ENCODE measurements around the gene TCF12. TPM values are rescaled to one million over a fixed set of nuclear protein-coding genes. Genes with fewer than 3 reads are reported as not detected.
"Not testable (repeated sequence)": the region's sequence is repeated elsewhere in the genome, so short reads cannot be mapped to it uniquely, and the experiment has no call there.

The TCF12 gene
- total RNA-seq, 6 experiments from 2014 or later = 106 to 200 (median 149) TPM

DNA sequence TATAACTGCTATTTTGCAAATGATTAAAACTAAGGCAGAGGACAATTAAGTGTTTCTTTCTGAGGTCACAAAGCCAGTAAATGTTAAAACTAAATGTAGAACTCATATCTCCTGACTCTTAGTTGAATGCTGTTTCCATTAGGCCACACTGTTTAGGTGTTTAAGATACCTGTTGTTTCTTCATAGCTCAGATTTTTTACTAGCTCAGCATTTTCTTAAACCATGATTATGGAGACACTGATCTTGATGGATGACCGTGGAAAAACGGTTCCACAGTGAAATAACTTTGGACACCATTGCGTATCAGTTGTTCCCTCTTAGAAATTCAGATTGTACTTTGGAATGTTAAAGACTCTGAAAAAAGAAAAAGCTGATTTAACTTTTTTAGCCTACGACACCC, 177.5 kb downstream of the TCF12 start:
- Mint-ChIP-seq H3K27me3 (ENCODE audit: insufficient read depth) (no peaks in the 10 kb centered on the region), H3K36me3 (ENCODE audit: low read depth) (peaks cover 32% of the 10 kb centered on the region), H3K27ac (no peak overlapping the region), H3K9me3 (no peaks in the 10 kb centered on the region), H3K4me3 (no peak overlapping the region), H3K4me1 (ENCODE audit: low read depth) (peaks cover 20% of the 10 kb centered on the region)
- TF ChIP-seq, protein P1, sequence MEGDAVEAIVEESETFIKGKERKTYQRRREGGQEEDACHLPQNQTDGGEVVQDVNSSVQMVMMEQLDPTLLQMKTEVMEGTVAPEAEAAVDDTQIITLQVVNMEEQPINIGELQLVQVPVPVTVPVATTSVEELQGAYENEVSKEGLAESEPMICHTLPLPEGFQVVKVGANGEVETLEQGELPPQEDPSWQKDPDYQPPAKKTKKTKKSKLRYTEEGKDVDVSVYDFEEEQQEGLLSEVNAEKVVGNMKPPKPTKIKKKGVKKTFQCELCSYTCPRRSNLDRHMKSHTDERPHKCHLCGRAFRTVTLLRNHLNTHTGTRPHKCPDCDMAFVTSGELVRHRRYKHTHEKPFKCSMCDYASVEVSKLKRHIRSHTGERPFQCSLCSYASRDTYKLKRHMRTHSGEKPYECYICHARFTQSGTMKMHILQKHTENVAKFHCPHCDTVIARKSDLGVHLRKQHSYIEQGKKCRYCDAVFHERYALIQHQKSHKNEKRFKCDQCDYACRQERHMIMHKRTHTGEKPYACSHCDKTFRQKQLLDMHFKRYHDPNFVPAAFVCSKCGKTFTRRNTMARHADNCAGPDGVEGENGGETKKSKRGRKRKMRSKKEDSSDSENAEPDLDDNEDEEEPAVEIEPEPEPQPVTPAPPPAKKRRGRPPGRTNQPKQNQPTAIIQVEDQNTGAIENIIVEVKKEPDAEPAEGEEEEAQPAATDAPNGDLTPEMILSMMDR (IDR thresholded peaks at IDR 0.05) = no peak
- DNase-seq = no peak

DNA sequence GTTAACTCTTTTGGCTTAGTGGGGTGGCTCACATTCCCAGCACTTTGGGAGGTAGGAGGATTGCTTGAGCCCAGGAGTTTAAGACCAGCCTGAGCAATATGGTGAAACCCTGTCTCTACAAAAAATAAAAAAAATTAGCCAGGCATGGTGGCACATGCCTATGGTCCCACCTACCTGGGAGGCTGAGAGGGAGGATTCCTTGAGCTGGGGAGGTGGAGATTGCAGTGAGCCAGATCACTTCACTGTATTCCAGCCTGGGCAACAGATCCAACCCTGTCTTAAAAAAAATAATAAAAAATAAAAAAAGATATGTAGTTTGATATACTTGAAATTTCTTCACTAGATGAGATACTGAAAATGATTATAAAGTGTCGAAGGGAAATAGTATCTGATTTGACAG, 178.8 kb downstream of the TCF12 start:
- Mint-ChIP-seq H3K27ac (no peak overlapping the region), H3K36me3 (ENCODE audit: low read depth) (peaks cover 27% of the 10 kb centered on the region), H3K4me3 (no peak overlapping the region), H3K27me3 (ENCODE audit: insufficient read depth) (no peaks in the 10 kb centered on the region), H3K9me3 (no peaks in the 10 kb centered on the region), H3K4me1 (ENCODE audit: low read depth) (peaks cover 20% of the 10 kb centered on the region)
- TF ChIP-seq, protein P1 (IDR thresholded peaks at IDR 0.05) = no peak
- no peak for DNase-seq

DNA sequence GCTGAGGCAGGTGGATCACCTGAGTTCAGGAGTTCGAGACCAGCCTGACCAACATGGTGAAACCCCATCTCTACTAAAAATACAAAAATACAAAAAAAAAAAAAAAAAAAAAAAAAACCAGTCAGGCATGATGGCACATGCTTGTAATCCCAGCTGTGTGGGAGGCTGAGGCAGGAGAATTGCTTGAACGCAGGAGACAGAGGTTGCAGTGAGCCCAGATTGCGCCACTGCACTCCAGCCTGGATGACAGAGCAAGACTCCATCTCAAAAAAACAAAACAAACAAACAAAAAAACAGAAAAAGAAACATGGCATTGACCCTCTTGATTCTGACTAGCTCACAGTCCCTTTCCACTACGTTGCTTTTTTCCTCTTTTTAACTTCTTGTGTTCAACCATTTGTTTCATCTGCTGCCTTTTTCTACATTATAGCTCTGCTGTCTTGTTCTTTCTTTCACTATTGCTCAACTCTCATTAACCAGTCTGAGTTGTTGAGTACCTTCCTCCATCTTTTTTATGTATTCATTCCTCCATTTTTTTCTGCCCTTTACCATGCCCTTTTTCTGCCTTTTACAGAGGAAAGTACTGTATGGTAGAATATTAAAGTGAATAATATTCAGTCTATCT, 179.6 kb downstream of the TCF12 start:
- not testable (repeated sequence) for H3K4me3 Mint-ChIP-seq, DNase-seq
- H3K27ac Mint-ChIP-seq = peak overlapping the region; percentile 22

DNA sequence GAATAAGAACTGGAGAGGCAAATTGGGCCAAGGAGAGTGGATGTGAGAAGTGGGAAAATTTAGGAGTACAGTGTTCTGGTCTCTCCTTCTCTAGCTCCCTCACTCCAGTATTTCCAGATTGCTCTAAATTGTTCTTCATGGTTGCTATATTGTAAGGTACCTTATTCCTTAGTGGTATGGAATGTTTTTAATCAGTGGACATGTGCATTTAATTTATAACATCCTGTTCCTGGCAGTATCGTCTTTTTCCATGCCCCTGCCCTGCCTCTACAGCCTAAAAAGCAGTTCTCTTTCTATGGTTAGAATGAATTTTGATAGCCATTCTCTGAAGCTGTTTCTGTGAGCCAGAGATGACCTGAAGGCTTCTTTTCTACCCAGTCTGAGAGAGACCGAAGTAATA, 180.5 kb downstream of the TCF12 start:
- DNase-seq = no peak
- TF ChIP-seq, protein P1 (IDR thresholded peaks at IDR 0.05) = no peak
- no peaks in the 10 kb centered on the region for H3K27me3 Mint-ChIP-seq (ENCODE audit: insufficient read depth)
- H3K36me3 Mint-ChIP-seq (ENCODE audit: low read depth) = peaks cover 22% of the 10 kb centered on the region
- no peak overlapping the region for H3K4me3 Mint-ChIP-seq
- peaks cover 20% of the 10 kb centered on the region for H3K4me1 Mint-ChIP-seq (ENCODE audit: low read depth)
- no peak overlapping the region for H3K27ac Mint-ChIP-seq
- no peaks in the 10 kb centered on the region for H3K9me3 Mint-ChIP-seq

More for the DNA sequence above, 179.6 kb downstream of the TCF12 start:
- not testable (repeated sequence) for H3K27me3 Mint-ChIP-seq (ENCODE audit: insufficient read depth); H3K9me3 Mint-ChIP-seq
- peaks cover 20% of the 10 kb centered on the region for H3K4me1 Mint-ChIP-seq (ENCODE audit: low read depth)
- peaks cover 27% of the 10 kb centered on the region for H3K36me3 Mint-ChIP-seq (ENCODE audit: low read depth)

DNA sequence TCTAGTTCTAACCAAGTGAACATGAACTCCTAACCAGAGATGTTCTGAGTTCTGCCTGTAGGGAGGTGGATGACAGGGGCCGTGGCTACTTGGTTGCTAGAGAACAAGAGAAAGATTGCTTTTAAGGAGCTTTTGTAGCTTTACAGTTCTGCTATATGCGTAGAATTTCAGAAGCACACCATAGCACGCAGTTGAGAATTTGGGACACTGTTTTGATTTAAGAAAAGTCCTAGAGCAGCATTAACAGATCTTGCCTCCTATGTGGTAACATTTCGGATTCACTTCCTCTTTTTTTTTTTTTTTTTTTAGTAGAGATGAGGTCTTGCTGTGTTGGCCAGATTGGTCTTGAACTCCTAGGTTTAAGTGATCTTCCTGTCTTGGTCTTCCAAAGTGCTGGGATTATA, 181.7 kb downstream of the TCF12 start:
- no peak for DNase-seq
- Mint-ChIP-seq H3K9me3 (no peaks in the 10 kb centered on the region), H3K4me1 (ENCODE audit: low read depth) (peaks cover 14% of the 10 kb centered on the region), H3K27ac (no peak overlapping the region), H3K36me3 (ENCODE audit: low read depth) (peaks cover 15% of the 10 kb centered on the region), H3K4me3 (no peak overlapping the region), H3K27me3 (ENCODE audit: insufficient read depth) (no peaks in the 10 kb centered on the region)
- TF ChIP-seq, protein P1 (IDR thresholded peaks at IDR 0.05) = no peak

DNA sequence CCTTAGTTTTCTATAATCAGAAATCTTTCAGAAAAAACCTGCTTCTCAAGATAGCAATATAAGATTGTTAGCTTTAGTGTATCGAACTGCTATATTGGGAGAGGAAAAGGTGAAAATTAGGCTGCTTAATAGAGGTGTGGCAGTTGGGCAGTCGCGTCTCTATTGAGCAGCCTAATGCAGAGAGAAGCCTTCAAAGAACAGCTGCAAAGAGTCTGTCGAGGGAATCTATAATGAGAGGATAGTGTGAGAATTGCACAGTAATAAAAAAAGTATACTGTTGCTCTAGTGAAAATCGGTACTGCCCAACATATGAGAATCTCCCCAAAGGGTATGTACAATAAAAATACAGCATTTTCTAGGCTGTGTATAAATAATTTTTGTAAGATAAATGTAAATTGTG, 184.4 kb downstream of the TCF12 start:
- Mint-ChIP-seq H3K4me1 (ENCODE audit: low read depth) (peaks cover 13% of the 10 kb centered on the region), H3K9me3 (no peaks in the 10 kb centered on the region), H3K27me3 (ENCODE audit: insufficient read depth) (no peaks in the 10 kb centered on the region), H3K36me3 (ENCODE audit: low read depth) (peaks cover 16% of the 10 kb centered on the region), H3K27ac (no peak overlapping the region), H3K4me3 (no peak overlapping the region)
- no peak for DNase-seq
- TF ChIP-seq, protein P1 (IDR thresholded peaks at IDR 0.05) = no peak

Data from HFFc6 (cell line).